Activated CD4-positive, alpha-beta T cell treated with anti-CD3 and anti-CD28 coated beads, Interleukin-2, amount 10 ng/mL, durations not matched to agents 24 days and 14 days (primary cell): ENCODE results near the gene PGBD2. TPM values are rescaled to one million over a fixed set of nuclear protein-coding genes. Genes with fewer than 3 reads are reported as not detected.
"Not testable (repeated sequence)": the region's sequence is repeated elsewhere in the genome, so short reads cannot be mapped to it uniquely, and the experiment has no call there.

Experiments used
- DNase-seq: peaks from one replicate; pipeline ENCODE4 v3.0.0; 2022
- H3K27ac Mint-ChIP-seq: one replicate; pipeline ENCODE4 v1.8.0; 2022; ENCODE audit warnings: mild to moderate bottlenecking, mixed read lengths
- H3K27me3 Mint-ChIP-seq: one replicate; pipeline ENCODE4 v1.8.0; 2022; ENCODE audit warnings: mixed read lengths
- H3K36me3 Mint-ChIP-seq: one replicate; pipeline ENCODE4 v1.8.0; 2022; ENCODE audit warnings: low read depth, mild to moderate bottlenecking, mixed read lengths
- H3K4me1 Mint-ChIP-seq: one replicate; pipeline ENCODE4 v1.8.0; 2021; ENCODE audit warnings: mixed read lengths
- H3K4me3 Mint-ChIP-seq: one replicate; pipeline ENCODE4 v1.8.0; 2022; ENCODE audit warnings: mild to moderate bottlenecking, moderate library complexity, mixed read lengths
- H3K9me3 Mint-ChIP-seq: one replicate; pipeline ENCODE4 v1.8.0; 2021; ENCODE audit warnings: mixed read lengths
- intact Hi-C: fragments of 100-400 bp; cut with micrococcal nuclease; formaldehyde crosslinking; loops from one replicate; pipeline ENCODE4 v1.15.1; 2023
- total RNA-seq: library from RNA; stranded (reverse); gene quantifications from 2 replicates; pipeline ENCODE4 v1.2.3, GENCODE V29; 2022

PGBD2 gene
- total RNA-seq, 1 donor from 2014 or later: 7.4 TPM

DNA sequence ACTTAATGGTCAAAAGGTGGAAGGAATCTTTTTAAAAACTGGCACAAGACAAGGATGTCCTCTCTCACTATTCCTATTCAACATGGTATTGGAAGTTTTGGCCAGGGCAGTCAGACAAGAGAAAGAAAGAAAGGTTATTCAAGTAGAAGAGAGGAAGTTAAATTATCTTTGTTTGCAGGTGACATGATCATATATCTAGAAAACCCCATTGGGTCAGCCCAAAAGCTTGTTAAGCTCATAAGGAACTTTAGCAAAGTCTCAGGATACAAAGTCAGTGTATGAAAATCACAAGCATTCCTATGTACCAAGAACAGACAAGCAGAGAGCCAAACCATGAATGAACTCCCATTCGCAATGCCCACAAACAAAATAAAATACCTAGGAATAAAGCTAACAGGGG lies 5.4 kb upstream of the PGBD2 start:
- Mint-ChIP-seq H3K27me3 (peaks cover 46% of the 10 kb centered on the region), H3K4me1 (peaks cover 7% of the 10 kb centered on the region), H3K4me3 (no peak overlapping the region), H3K9me3 (no peaks in the 10 kb centered on the region), H3K27ac (no peak overlapping the region), H3K36me3 (no peaks in the 10 kb centered on the region)
- intact Hi-C loops: no loop called here
- DNase-seq: no peak

DNA sequence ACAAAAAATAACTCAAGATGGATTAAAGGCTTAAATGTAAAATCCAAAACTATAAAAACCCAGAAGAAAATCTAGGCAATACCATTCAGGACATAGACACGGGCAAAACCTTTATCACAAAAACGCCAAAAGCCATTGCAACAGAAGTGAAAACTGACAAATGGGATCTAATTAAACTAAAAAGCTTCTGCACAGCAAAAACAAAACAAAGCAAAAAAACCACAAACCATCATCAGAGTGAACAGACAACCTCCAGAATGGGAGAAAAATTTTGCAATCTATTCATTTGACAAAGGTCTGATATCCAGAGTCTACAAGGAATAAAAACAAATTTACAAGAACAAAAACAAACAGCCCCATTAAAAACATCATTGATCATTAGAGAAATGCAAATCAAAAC lies 4.5 kb upstream of the PGBD2 start:
- no peak for DNase-seq
- H3K27me3 Mint-ChIP-seq: peaks cover 46% of the 10 kb centered on the region
- H3K36me3 Mint-ChIP-seq: no peaks in the 10 kb centered on the region
- no peak overlapping the region for H3K27ac Mint-ChIP-seq
- H3K4me1 Mint-ChIP-seq: peaks cover 9% of the 10 kb centered on the region
- H3K4me3 Mint-ChIP-seq: no peak overlapping the region
- H3K9me3 Mint-ChIP-seq: no peaks in the 10 kb centered on the region
- intact Hi-C loops: no loop called here

DNA sequence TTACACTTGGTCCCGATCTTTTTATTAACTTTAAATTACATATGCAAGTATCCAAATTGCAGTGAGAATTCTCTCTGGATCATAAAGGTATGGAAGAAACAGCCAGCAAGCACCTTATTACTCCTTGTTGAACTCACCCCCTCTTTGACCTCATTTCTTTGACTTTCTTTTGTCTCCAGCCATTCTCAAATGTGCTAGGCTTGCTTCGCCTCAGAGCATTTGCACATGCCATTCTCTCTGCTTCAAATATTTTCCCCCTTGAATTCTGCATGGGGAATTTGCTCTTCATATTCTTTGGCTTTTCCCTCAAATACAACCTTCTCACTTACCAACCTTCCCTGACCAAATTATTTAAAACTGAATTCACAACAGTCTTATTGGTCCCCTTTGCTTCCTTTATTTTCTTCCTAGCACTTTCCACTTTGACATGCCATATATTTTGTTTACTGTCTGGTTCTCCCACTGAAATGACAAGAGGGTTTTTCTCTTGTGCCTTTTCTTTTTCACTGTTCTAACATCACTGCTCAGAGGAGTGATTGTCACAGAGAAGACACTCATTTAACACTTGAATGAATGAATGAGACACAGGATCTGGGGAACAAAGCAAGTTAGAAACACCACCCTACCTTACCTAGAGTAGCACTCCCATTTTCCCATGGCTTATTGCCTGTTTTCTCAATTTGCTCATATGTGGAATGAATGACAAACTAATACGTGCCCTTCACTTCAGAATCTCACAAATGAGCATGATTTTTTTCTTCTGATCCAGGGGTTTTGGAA lies 1.4 kb upstream of the PGBD2 start:
- Mint-ChIP-seq H3K27ac (no peak overlapping the region), H3K36me3 (peaks cover 3% of the 10 kb centered on the region), H3K4me1 (peaks cover 27% of the 10 kb centered on the region), H3K9me3 (no peaks in the 10 kb centered on the region), H3K4me3 (no peak overlapping the region), H3K27me3 (peaks cover 31% of the 10 kb centered on the region)
- DNase-seq: no peak
- intact Hi-C loops: no loop called here

DNA sequence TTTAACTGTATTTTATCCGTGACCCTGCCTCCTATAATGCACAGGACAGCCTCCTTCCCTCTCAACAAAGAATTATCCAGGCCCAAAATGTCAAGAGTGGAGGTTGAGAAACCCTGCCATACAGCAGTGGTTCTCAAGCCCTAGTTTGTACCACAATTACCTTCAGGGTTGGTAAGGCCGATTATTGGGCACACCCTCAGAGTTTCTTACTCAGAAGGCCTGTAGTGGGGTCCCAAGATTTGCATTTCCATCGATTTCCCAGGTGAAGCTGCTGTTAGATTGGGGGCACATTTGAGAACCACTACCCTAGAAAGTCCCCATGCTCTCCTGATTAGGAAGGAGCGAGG lies 400 bp upstream of the PGBD2 start:
- H3K4me1 Mint-ChIP-seq: peaks cover 31% of the 10 kb centered on the region

DNA sequence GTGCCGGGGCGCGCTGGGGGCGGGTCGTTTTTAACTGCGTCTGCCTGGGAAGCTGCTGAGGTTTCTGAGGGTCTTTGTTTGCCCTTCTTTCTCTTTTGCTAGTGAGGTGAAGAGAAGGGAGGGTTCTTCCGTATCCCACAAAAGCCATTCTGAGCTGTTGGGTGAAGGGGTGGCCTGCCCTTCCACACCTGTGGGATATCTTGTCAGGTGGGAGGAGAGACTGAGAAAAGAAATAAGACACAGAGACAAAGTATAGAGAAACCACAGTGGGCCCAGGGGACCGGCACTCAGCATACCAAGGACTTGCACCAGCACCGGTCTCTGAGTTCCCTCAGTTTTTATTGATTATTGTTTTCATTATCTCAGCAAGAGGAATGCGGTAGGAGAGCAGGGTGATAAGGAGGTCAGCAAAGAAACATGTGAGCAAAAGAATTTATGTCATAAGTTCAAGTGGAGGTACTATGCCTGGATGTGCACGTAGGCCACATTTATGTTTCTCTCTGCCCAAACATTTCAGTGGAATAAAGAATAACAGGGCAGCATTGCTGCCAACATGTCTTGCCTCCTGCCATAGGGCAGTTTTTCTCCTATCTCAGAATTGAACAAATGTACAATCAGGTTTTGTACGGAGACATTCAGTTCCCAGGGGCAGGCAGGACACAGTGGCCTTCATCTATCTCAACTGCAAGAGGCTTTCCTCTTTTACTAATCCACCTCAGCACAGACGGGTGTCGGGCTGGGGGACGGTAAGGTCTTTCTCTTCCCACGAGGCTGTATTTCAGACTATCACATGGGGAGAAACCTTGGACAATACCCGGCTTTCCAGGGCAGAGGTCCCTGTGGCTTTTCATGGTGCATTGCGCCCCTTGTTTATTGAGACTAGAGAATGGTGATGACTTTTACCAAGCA lies 972 bp downstream of the PGBD2 start:
- H3K9me3 Mint-ChIP-seq: no peaks in the 10 kb centered on the region
- H3K27ac Mint-ChIP-seq: peak overlapping the region; percentile 92
- H3K36me3 Mint-ChIP-seq: peaks cover 3% of the 10 kb centered on the region
- H3K27me3 Mint-ChIP-seq: peaks cover 14% of the 10 kb centered on the region
- intact Hi-C loops: loop anchor here (1.0 kb wide), 6 partner anchors 17 to 81 kb away; partner anchors contain the start of genes ZNF672 and ZNF692
- no peak for DNase-seq
- peaks cover 26% of the 10 kb centered on the region for H3K4me1 Mint-ChIP-seq
- H3K4me3 Mint-ChIP-seq: peak overlapping the region; percentile 96

More for the DNA sequence above, 400 bp upstream of the PGBD2 start:
- intact Hi-C loops: loop anchor here (1.0 kb wide), 6 partner anchors 19 to 79 kb away; partner anchors contain the start of genes ZNF672 and ZNF692
- Mint-ChIP-seq H3K27me3 (peaks cover 22% of the 10 kb centered on the region), H3K4me3 (peak overlapping the region; percentile 96), H3K27ac (peak overlapping the region; percentile 99), H3K36me3 (peaks cover 3% of the 10 kb centered on the region), H3K9me3 (no peaks in the 10 kb centered on the region)
- DNase-seq: no peak

DNA sequence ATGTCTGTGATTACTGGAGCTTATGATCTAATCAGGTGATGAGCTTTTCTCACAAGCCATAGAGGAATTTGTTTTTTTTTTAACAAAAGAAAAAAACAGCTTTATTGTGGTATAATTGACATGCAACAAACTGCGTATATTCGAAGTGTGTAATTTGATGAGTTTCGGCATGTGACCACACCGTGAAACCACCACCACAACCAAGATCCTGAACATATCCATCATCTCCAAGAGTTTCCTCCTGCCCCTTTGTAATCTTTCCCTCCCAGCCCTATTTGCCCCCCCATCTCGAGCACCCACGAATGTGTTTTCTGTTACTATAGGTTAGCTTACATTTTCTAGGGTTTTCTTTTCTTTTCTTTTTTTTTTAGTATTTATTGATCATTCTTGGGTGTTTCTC lies 4.7 kb downstream of the PGBD2 start:
- Mint-ChIP-seq H3K27me3 (no peaks in the 10 kb centered on the region), H3K4me1 (peaks cover 24% of the 10 kb centered on the region), H3K36me3 (peaks cover 19% of the 10 kb centered on the region), H3K27ac (no peak overlapping the region), H3K9me3 (no peaks in the 10 kb centered on the region), H3K4me3 (no peak overlapping the region)
- DNase-seq: no peak
- intact Hi-C loops: no loop called here

DNA sequence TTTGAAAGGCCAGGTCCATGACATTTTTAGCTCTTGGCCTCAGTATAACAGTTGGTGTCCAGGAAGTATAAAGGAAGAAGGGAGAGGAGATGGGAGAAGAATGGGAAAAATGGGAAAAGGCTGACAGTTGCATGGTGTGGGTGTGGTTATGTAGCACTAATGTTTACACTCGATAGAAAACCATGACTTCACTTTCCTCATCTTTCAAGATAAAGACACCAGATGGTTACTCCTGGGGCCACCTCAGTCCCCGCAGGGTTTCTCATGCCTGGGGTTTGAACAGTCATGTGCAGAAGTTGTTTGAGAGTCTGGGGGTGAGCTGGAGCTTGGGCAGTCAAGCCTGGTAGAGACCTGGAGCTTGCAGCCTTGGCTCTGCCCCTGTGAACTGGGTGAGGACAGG lies 7.9 kb downstream of the PGBD2 start:
- no peaks in the 10 kb centered on the region for H3K9me3 Mint-ChIP-seq
- intact Hi-C loops: no loop called here
- peaks cover 29% of the 10 kb centered on the region for H3K36me3 Mint-ChIP-seq
- H3K27ac Mint-ChIP-seq: no peak overlapping the region
- H3K4me1 Mint-ChIP-seq: peaks cover 8% of the 10 kb centered on the region
- DNase-seq: no peak
- H3K27me3 Mint-ChIP-seq: no peaks in the 10 kb centered on the region
- no peak overlapping the region for H3K4me3 Mint-ChIP-seq

DNA sequence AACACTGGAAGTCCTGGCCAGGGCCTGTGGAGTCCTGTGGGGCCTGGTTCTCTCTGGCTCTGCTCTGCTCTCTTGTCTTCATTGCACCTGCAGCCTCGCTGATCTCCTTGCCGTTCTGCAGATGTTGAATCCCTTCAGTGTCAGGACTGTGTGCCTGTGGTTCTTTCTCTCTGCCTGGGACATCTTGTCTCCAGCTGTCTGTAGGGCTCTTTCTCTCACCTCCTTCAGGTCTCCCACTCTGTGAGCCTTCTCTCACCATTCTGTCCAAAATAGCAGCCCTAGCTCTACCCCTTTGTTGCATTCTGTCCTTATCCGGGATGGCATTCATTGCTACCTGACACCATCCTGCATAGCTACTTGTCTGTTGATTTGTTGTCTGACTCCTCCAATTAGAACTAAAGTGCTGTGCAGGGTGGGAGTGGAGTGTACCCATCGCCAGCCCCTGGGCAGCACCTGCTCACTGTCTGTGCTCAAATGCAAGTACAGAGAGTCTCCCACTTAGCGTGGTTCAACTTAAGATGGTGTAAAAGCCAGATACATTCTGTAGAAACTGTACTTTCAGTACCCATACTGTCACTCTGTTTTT lies 8.9 kb downstream of the PGBD2 start:
- Mint-ChIP-seq H3K4me3 (no peak overlapping the region), H3K27me3 (no peaks in the 10 kb centered on the region), H3K36me3 (peaks cover 38% of the 10 kb centered on the region), H3K27ac (no peak overlapping the region), H3K4me1 (peaks cover 4% of the 10 kb centered on the region), H3K9me3 (no peaks in the 10 kb centered on the region)
- intact Hi-C loops: no loop called here
- DNase-seq: no peak

DNA sequence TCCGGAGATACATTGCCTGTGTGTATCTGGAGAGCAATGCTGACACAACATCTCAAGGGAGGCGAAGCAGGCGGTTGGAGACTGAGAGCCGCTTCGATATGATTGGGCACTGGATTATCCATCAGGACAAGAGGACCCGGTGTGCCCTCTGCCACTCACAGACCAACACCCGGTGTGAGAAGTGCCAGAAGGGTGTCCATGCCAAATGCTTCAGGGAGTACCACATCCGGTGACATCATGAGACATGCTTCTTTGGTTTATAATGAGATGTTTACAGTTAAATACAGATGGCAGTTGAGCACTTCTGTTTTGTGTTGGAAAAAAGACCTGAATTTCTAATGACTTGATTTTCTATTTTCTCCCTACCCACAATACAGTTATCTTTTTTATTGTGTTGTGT lies 12.1 kb downstream of the PGBD2 start:
- DNase-seq: no peak
- intact Hi-C loops: no loop called here
- H3K27me3 Mint-ChIP-seq: no peaks in the 10 kb centered on the region
- H3K4me3 Mint-ChIP-seq: no peak overlapping the region
- H3K9me3 Mint-ChIP-seq: no peaks in the 10 kb centered on the region
- no peak overlapping the region for H3K27ac Mint-ChIP-seq
- H3K36me3 Mint-ChIP-seq: peaks cover 53% of the 10 kb centered on the region
- peaks cover 2% of the 10 kb centered on the region for H3K4me1 Mint-ChIP-seq

DNA sequence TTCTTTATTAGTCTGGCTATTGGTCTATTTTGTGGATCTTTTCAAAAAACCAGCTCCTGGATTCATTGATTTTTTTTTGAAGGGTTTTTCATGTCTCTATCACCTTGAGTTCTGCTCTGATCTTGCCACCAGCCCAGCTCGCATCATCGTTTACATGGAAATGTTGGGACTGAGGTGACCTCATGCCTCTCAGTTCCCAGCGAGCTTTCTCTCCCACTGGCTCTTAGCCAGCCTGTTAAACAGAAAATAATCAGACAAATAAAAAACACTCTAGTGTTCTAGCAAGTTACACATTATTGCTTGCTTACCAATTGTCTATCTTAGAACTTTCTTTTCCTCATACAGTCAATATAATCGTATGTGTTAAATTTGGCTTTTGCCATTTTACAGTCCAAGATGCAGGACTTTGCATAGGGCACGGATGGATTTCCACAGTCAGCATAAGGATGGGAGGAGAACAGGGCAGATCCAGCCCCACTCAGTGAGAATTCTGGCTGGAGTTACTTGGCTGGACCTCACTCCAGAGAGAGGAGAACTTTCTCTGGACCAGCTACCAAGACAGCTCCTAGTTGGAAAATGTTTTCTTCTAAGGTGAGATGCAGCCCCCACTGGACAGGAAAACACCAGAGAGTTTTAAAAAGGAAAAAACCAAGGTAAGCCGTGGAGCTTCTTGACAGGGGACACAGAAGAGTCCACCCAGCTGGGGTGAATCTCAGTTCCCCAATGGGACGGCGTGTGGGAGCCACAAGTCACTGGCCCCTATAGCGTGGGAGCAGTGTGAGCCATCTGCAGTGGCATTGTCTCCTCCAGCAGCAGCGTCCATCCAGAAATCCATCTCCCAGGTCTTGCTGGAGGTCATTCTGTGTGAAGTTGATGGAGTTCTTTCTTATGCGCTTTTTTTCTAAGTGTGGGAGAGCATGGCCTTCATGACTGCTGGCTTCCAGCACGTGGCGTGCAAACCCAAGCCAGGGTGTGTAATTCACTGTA lies 17.6 kb downstream of the PGBD2 start:
- Mint-ChIP-seq H3K36me3 (peaks cover 30% of the 10 kb centered on the region), H3K27ac (no peak overlapping the region), H3K9me3 (no peaks in the 10 kb centered on the region), H3K27me3 (peaks cover 2% of the 10 kb centered on the region), H3K4me3 (no peak overlapping the region), H3K4me1 (peaks cover 37% of the 10 kb centered on the region)
- intact Hi-C loops: loop anchor here (1.0 kb wide), 1 partner anchor 17 kb away; the partner anchor contains the start of gene PGBD2
- DNase-seq: peak; percentile 43

DNA sequence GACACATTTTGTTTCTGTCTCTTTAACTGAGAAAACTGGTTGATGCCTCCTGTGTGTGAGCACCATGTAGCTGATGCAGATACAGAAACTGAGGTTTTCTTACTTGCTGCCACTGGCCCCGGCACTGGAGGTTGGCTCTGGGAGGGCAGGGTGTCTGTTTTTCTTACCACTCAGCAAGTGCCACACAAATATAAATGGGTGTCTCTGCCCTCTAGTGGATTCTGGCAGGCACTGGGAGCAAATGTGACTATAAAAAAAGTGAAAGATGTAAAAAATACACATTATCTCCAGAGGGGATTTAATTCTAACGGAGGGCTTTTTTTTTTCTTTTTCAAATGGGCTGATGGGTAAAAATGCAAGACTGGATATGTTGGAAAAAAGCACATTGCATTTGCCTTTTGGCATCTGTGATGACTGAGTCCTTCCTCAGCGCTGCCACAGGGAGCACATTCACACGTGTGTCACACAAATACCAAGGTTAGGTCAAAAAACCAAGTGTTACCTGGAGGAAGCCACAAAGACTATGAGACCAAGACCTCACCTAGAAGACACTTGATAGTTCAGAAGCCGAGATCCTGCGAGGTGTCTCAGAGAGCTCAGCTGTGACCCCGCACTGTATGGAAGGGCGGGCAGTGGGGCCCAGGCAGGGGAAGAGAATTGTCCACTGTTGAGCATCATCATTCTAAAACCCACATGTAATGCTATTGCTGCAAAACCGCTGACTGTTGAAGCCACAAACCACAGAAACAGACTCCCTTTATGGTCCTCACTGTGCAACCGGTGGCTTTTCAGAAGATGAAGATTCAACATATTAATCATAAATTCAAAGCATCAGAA lies 18.9 kb downstream of the PGBD2 start:
- peaks cover 5% of the 10 kb centered on the region for H3K27me3 Mint-ChIP-seq
- H3K4me1 Mint-ChIP-seq: peaks cover 35% of the 10 kb centered on the region
- H3K9me3 Mint-ChIP-seq: no peaks in the 10 kb centered on the region
- peaks cover 21% of the 10 kb centered on the region for H3K36me3 Mint-ChIP-seq
- H3K4me3 Mint-ChIP-seq: peak overlapping the region; percentile 18
- H3K27ac Mint-ChIP-seq: peak overlapping the region; percentile 21
- DNase-seq: peak; percentile 83
- intact Hi-C loops: loop anchor here (1.0 kb wide), 1 partner anchor 19 kb away; the partner anchor contains the start of gene PGBD2

DNA sequence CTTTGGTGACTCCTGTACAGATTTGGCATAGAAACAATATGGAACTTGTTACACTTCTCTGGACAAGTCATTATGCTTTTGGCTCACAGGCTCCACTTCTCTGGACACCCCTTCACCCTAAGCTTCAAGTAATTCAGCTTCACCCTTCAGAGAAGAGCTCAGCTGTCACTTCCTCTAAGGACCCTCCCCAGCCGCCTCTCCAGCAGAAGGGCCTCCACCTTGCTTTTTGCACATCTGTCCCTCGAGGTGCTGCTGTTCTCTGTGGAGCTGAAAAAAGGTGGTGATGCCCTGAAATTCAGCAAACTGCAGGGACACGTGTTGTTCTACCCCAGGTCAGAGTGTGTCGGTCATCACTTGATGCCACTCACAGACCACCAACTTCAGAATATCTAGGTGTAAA lies 19.8 kb downstream of the PGBD2 start:
- H3K27me3 Mint-ChIP-seq, intact Hi-C loops, H3K4me3 Mint-ChIP-seq, H3K27ac Mint-ChIP-seq, H3K9me3 Mint-ChIP-seq: not testable (repeated sequence)
- Mint-ChIP-seq H3K36me3 (peaks cover 16% of the 10 kb centered on the region), H3K4me1 (peaks cover 35% of the 10 kb centered on the region)
- DNase-seq: peak; percentile 54
